Measurements from ENCODE around the gene CCL25. TPM values are rescaled to one million over a fixed set of nuclear protein-coding genes. Genes with fewer than 3 reads are reported as not detected.
A peak's percentile ranks its signal among the peaks of the same experiment; 100 is the strongest.

Gene CCL25
- total RNA-seq, 1 donor from 2014 or later = not detected

DNA sequence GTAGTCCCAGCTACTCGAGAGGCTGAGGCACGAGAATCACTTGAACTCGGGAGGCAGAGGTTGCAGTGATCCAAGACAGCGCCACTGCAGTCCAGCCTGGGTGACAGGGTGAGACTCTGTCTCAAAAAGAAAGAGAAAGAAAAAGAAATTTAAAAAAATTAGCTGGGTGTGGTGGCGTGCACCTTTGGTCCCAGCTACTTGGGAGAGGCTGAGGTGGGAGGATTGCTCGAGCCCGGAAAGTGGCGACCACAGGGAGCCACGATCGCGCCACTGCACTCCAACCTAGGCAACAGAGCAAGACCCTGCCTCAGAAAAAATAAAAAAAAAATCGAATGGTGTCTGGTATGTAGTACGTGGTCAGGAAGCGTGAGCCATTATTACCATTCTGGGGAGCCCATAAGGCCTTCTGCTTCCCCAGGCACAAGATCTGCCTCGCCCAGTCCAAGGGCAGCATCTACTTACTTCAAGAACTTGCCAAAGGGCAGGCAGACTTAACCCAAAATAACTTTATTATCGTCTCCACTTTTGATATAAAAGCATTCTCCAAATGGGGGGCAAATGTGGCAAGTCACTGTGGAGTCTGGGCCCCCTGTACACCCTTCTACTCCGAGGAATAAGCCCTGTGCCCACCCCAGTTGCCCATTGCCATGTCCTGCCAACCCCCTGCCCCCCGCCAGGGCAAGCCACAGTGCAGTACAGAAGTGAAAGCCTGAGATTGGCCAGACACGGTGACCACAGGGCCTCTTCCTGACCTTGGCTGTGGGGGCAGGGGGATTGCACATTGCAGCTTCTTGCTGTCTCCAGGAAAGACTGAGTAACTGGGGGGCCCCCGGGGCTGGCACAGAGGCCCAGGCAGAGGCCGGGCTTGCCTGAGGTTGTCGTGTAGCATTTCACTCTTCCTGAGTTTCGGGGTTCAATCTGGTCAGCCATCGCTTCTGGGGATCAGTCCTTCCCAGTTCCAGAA, 12.6 kb downstream of the CCL25 start:
- DNase-seq (ENCODE audit: low read depth) = no peak
- no peak for TF ChIP-seq CTCF (conservative IDR thresholded peaks at IDR 0.05; ENCODE audit: low read depth, low read length)
- no peak overlapping the region for H3K4me3 ChIP-seq (ENCODE audit: low read depth, low read length)

DNA sequence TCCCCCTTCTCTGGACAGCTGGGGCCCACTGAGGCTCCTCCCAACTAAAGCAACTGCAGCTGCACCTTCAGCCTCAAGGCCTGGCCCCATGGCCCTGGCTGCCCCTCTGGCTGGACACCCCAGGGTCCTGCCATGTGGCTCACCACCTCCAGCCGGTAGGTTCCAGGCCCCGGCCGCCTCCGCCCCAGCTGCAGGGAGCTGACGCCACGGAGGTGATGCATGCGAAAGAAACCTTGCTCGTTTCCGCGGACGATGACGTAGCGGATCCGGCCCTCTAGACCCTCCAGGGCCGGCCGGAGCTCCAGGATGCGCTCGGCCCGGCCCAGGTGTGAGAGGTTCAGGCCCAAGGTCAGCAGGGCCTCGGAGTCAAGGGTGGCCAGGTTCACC, 13.3 kb downstream of the CCL25 start:
- H3K4me3 ChIP-seq (ENCODE audit: low read depth, low read length) = no peak overlapping the region
- TF ChIP-seq CTCF (conservative IDR thresholded peaks at IDR 0.05; ENCODE audit: low read depth, low read length) = no peak
- DNase-seq (ENCODE audit: low read depth) = no peak

DNA sequence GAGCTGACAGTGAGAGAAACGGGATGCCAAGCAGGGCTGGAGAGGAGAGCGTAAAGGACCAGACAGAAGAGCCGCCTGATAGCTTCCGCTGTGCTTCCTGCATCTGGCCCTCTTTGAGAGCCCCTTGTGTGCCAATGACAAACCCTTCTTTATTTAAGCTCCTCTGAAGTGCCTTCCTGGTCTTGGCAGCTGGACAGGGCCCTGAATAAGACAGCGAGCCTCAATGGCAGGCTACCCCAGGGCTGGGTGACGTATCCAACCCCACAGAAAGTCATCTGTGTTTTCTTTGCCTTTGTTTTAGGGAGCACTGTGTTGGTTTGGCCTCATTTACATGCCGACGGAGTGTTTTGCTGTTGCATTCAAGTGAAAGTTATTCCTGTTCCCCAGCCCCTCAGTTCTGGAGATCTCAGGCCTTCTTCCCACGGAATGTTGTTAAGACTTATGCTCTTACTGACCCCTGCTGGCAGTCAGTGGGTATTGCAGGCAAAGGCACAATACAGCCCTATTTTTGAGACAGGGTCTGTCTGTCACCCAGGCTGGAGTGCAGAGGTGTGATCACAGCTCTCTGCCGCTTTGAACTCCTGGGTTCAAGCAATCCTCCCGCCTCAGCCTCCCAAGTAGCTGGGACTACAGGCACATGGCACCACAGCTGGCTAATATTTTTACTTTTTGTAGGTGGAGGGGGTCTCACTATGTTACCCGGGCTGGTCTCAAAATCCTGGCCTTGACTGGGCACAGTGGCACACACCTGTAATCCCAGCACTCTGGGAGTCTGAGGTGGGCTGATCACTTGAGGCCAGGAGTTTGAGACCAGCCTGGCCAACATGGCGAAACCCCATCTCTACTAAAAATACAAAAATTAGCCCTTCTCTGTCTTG, 16.8 kb downstream of the CCL25 start:
- no peak for DNase-seq (ENCODE audit: low read depth)
- peak; percentile 63 for TF ChIP-seq CTCF (conservative IDR thresholded peaks at IDR 0.05; ENCODE audit: low read depth, low read length)

DNA sequence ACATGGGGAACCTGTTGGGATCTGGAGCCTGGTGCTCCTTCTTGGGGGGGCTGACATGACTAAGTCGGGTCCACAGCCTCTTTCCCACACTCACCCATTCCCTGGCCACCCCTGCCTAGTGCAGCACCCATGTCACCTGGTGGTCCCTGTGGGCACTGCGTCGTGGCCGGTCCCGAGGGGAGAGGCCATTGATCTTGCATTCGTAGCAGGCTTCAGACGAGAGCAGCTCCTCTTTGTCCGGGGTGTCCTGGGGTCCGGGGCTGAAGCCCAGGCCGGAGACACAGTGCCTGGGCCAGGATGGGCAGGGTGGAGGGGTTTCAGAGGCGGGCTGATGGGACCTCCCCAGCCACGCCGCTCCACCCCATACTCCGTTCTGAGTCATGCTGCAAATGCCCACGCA, 19.4 kb downstream of the CCL25 start:
- H3K4me3 ChIP-seq (ENCODE audit: low read depth, low read length) = no peak overlapping the region
- TF ChIP-seq CTCF (conservative IDR thresholded peaks at IDR 0.05; ENCODE audit: low read depth, low read length) = no peak
- no peak for DNase-seq (ENCODE audit: low read depth)

More for the DNA sequence above, 16.8 kb downstream of the CCL25 start:
- H3K4me3 ChIP-seq (ENCODE audit: low read depth, low read length) = no peak overlapping the region

DNA sequence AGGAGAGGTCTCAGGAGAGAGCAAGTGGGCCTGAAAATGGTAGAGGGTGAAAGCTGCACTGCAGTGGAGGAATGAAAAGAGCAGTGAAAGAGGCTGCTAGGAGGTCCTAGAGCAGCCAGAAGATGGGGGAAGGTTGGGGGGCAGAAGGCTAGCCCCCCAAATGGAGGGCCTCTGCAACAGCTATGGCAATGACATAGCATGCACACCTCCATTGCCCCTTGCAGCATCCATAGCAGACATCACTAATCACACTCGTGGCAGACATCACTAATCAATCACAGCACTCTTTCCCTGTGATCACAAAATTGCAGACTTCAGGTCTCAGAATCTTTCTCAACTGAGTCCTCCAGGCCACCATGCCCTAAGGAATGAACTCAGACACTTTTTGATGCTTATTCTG, 21.9 kb downstream of the CCL25 start:
- TF ChIP-seq CTCF (conservative IDR thresholded peaks at IDR 0.05; ENCODE audit: low read depth, low read length) = no peak
- no peak for DNase-seq (ENCODE audit: low read depth)
- H3K4me3 ChIP-seq (ENCODE audit: low read depth, low read length) = no peak overlapping the region

GRCh38 chr19:8075158-8076074, 22.9 kb downstream of the CCL25 start:
- TF ChIP-seq CTCF (conservative IDR thresholded peaks at IDR 0.05; ENCODE audit: low read depth, low read length) = no peak
- H3K4me3 ChIP-seq (ENCODE audit: low read depth, low read length) = no peak overlapping the region
- no peak for DNase-seq (ENCODE audit: low read depth)

Measured in epithelial cell of proximal tubule (primary cell).